ENCODE data around the gene ARFGAP1. TPM values are rescaled to one million over a fixed set of nuclear protein-coding genes. Genes with fewer than 3 reads are reported as not detected.
"Not testable (repeated sequence)": the region's sequence is repeated elsewhere in the genome, so short reads cannot be mapped to it uniquely, and the experiment has no call there.

The ARFGAP1 gene
- total RNA-seq, 2 experiments from 2014 or later, result 80.1 to 82.0 TPM

DNA sequence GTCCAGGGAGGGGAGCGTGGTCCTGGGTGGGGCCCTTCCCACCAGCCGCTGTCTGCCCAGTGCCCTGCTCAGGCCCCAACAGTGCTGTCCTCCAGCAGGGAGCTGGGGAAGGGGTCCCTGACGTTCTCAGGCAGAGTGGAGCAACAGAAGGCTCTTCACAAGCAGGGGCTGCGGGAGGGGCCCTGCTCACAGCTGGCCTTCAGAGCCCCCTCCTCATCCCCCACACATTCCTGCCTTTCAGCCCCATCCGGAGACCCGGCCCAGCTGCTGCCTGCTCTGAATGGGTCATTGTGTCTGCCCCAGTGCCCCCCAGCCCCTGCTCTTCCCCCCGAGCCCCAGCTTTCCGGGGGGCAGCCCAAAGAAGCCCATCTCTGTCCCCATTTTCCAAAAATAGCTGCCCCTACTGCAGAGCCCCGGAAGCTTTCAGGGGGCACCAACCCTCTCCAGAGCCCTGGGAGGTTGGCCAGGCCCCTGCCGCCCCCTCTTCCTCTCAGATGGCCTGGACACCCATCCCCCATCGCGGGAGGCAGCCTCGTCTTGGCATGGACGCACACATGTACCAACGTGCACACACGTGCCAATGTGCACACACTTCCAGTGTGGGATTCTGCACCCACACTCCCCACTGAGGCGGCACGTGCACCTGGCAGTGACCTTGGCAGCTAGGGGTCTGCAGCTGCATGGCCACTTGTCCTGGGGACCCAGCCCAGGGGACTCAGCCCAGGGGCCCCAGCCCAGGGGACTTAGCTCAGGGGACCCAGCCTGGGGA, 24.1 kb downstream of the ARFGAP1 start:
- CTCF ChIA-PET, result no interaction called here
- Mint-ChIP-seq H3K4me1 (peaks cover 8% of the 10 kb centered on the region), H3K9me3 (peaks cover 2% of the 10 kb centered on the region), H3K27me3 (peaks cover 13% of the 10 kb centered on the region), H3K4me3 (no peak overlapping the region), H3K36me3 (ENCODE audit: low read depth) (no peaks in the 10 kb centered on the region), H3K27ac (no peak overlapping the region)
- POLR2A ChIA-PET, result interaction anchor here (0.6 kb wide), 1 partner anchor 303 kb away, joined by 3 read pairs; no protein-coding TSS in a partner anchor
- no peak for DNase-seq

DNA sequence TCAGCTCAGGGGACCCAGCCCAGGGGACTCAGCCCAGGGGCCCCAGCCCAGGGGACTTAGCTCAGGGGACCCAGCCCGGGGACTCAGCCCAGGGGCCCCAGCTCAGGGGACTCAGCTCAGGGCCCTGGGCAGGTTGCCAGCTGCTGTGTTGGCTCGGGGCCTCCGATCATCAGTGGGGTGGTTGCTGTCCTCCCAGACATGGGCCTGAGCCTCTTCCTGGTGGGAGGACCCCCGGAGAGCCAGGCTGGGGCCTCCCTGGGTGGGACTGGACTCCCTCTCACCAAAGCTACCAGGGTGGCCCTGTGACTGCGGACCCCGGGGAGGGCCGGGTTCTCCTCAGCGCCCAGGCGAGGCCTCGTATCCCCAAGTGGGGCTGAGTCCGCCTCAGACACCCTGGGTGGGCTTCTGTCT, 24.8 kb downstream of the ARFGAP1 start:
- peaks cover 8% of the 10 kb centered on the region for H3K4me1 Mint-ChIP-seq
- peaks cover 13% of the 10 kb centered on the region for H3K27me3 Mint-ChIP-seq
- ChIA-PET CTCF (no interaction called here), POLR2A (interaction anchor here (0.6 kb wide), 1 partner anchor 302 kb away, joined by 3 read pairs; no protein-coding TSS in a partner anchor)
- H3K27ac Mint-ChIP-seq, result no peak overlapping the region
- H3K4me3 Mint-ChIP-seq, result no peak overlapping the region
- DNase-seq, result no peak
- H3K36me3 Mint-ChIP-seq (ENCODE audit: low read depth), result no peaks in the 10 kb centered on the region
- H3K9me3 Mint-ChIP-seq, result peaks cover 2% of the 10 kb centered on the region

DNA sequence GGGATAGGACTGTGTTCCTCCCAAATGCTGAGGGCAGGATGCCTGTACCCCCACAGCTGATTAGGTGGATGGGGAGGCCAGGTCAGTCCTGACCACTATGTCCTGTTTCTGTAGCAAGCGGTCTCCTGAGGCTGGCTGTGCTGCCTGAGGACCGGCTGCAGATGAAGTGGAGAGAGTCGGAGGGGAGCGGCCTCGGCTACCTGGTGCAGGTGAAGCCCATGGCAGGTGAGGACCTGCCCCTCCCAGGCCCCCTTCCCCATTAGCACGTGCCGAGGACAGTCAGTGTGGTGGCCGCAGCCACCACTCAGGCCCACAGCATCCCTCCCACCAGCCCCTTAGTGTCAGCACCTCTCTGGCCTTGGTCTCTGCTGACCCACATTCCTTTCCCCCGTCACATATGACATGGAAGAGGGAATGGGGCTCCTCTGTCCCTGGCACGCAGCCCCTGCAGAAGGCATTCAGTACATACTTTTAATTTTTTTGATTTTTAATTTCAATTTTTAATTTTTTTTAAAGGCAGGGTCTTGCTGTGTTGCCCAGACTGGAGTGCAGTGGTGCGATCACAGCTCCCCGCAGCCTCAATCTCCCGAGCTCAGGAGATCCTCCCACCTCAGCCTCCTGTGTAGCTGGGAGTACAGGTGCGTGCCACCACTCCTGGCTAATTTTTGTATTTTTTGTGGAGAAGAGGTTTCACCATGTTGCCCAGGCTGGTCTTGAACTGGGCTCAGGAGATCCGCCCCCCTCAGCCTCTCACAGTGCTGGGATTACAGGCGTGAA, 25.4 kb downstream of the ARFGAP1 start:
- ChIA-PET CTCF (no interaction called here), POLR2A (no interaction called here)
- no peak for DNase-seq
- Mint-ChIP-seq H3K27me3 (peaks cover 16% of the 10 kb centered on the region), H3K36me3 (ENCODE audit: low read depth) (no peaks in the 10 kb centered on the region), H3K4me3 (no peak overlapping the region), H3K27ac (no peak overlapping the region), H3K9me3 (peaks cover 2% of the 10 kb centered on the region), H3K4me1 (peaks cover 8% of the 10 kb centered on the region)

DNA sequence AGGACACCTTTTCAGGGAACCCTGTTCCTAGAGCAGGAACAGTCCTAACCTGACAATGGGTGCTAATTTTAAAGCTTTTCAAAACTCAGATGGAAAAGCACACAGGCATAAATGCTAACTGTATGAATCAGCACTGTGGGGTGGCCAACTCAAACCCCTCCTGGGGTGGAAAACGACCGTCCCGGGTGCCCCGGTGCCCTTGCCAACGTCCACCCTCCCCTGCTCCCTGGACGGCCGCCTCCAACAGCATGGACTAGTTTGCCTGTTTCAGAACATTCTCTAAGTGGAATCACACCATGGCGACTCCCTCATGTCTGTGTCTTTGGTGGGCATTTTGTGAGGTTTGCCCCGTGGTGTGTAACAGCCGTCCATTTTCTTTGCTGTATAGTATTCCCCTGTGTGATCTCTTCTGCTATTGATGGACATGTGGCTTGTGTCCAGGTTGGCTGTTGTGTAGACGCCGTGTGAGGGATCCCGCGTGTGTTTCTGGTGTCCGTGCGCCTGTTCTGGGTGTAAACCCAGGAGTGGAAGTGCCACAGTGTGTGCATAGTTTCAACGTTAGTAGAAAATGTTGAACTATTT, 26.2 kb downstream of the ARFGAP1 start:
- ChIA-PET POLR2A (no interaction called here), CTCF (no interaction called here)
- no peak for DNase-seq
- H3K4me1 Mint-ChIP-seq, result peaks cover 8% of the 10 kb centered on the region
- no peaks in the 10 kb centered on the region for H3K36me3 Mint-ChIP-seq (ENCODE audit: low read depth)
- H3K27ac Mint-ChIP-seq, result no peak overlapping the region
- H3K27me3 Mint-ChIP-seq, result peaks cover 16% of the 10 kb centered on the region
- no peak overlapping the region for H3K4me3 Mint-ChIP-seq
- peaks cover 2% of the 10 kb centered on the region for H3K9me3 Mint-ChIP-seq

DNA sequence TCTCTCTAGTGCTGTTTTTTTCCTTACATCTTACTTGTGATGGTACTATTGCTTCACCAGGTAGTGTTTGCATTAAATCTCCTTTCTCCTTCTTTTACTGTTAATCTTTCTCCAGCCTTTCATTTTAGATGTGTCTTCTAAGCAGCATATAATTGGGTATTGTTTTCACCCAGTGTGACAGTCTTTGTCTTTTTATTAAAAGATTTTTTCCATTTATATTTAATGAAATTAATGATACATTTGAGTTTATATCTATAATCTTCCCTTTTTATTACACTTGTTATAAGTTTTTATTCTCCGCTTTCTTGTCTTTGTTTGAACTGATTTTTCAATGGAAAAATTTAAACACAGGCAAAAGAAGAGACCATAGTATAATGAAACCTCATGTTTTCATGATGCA, 29.1 kb downstream of the ARFGAP1 start:
- CTCF ChIA-PET, result no interaction called here
- Mint-ChIP-seq H3K27ac (no peak overlapping the region), H3K4me3 (no peak overlapping the region)

DNA sequence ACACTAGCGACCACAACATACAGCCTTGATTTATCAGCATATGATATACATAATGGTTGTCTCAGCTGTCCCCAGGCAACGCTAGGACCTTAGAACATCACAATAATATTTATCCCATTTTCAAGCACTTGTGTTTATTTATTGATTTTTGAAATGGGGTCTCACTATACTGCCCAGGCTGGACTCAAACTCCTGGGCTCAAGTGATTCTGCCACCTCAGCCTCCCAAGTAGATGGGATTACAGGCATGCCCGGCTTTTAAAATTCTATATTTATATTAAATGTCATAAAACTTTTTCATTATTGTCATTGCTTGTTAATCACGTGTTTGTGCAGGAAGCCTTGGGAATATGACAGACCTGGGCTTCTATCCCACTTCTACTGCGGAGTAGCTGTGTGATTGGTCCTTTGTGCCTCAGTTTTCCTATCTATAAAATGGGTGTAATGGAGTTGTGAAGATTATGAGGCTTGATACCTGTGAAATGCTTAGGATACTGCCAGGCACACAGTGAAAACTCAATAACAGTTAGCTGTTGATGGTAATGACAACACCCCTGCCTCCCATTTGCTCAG, 30.6 kb downstream of the ARFGAP1 start:
- Mint-ChIP-seq H3K9me3 (peaks cover 4% of the 10 kb centered on the region), H3K4me3 (no peak overlapping the region), H3K27ac (no peak overlapping the region), H3K36me3 (ENCODE audit: low read depth) (no peaks in the 10 kb centered on the region), H3K4me1 (no peaks in the 10 kb centered on the region), H3K27me3 (peaks cover 10% of the 10 kb centered on the region)
- ChIA-PET CTCF (no interaction called here), POLR2A (no interaction called here)
- DNase-seq, result no peak

More for the DNA sequence above, 29.1 kb downstream of the ARFGAP1 start:
- no peak for DNase-seq
- peaks cover 4% of the 10 kb centered on the region for H3K9me3 Mint-ChIP-seq
- POLR2A ChIA-PET, result no interaction called here
- H3K4me1 Mint-ChIP-seq, result no peaks in the 10 kb centered on the region
- no peaks in the 10 kb centered on the region for H3K36me3 Mint-ChIP-seq (ENCODE audit: low read depth)
- H3K27me3 Mint-ChIP-seq, result peaks cover 10% of the 10 kb centered on the region

DNA sequence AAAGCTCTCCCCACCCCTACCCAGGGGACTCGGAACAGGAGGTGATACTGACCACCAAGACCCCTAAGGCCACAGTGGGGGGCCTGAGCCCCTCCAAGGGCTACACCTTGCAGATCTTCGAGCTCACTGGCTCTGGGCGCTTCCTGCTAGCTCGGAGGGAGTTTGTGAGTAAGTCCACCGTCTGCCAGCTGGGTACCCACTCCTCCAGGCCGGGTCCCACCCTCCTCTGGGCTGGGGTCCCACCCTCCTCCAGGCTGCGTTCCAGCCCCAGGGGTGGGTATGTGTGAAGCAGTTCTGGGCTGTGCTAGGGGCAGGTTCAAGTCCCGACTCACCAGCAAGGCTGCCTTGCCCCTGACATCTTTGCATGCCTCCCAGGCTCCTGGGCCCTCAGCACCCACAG, 32.8 kb downstream of the ARFGAP1 start:
- Mint-ChIP-seq H3K27ac (no peak overlapping the region), H3K36me3 (ENCODE audit: low read depth) (no peaks in the 10 kb centered on the region), H3K4me1 (no peaks in the 10 kb centered on the region), H3K27me3 (peaks cover 10% of the 10 kb centered on the region), H3K9me3 (peaks cover 4% of the 10 kb centered on the region), H3K4me3 (no peak overlapping the region)
- POLR2A ChIA-PET, result no interaction called here
- CTCF ChIA-PET, result no interaction called here
- no peak for DNase-seq

DNA sequence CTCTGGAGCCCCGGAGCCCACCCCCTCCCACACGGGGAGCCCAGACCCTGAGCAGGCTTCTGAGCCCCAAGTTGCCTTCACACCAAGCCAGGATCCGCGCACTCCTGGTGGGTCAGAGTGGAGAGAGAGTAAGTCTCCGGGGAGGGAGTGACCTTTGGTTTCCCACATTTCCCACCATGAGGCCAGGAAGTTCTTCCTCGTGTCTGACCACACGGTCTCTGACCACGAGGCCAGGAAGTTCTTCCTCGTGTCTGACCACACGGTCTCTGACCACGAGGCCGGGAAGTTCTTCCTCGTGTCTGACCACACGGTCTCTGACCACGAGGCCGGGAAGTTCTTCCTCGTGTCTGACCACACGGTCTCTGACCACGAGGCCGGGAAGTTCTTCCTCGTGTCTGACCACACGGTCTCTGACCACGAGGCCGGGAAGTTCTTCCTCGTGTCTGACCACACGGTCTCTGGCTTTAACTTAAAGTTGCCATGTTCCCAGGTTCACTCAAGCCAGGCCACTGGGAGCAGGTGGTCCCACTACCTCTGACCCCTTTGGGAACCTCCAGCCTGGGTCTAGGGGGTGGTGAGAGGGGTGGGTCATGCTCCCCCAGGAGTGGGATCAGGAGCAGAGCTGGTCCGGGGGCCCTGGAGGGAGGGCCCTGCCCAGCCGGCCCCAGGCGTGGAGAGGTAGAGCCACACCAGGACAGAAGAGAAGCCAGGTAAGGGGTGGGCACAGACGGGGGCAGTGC, 33.5 kb downstream of the ARFGAP1 start:
- H3K27me3 Mint-ChIP-seq; H3K9me3 Mint-ChIP-seq; H3K4me1 Mint-ChIP-seq; DNase-seq; H3K36me3 Mint-ChIP-seq (ENCODE audit: low read depth); H3K4me3 Mint-ChIP-seq; CTCF ChIA-PET; H3K27ac Mint-ChIP-seq; POLR2A ChIA-PET: not testable (repeated sequence)

DNA sequence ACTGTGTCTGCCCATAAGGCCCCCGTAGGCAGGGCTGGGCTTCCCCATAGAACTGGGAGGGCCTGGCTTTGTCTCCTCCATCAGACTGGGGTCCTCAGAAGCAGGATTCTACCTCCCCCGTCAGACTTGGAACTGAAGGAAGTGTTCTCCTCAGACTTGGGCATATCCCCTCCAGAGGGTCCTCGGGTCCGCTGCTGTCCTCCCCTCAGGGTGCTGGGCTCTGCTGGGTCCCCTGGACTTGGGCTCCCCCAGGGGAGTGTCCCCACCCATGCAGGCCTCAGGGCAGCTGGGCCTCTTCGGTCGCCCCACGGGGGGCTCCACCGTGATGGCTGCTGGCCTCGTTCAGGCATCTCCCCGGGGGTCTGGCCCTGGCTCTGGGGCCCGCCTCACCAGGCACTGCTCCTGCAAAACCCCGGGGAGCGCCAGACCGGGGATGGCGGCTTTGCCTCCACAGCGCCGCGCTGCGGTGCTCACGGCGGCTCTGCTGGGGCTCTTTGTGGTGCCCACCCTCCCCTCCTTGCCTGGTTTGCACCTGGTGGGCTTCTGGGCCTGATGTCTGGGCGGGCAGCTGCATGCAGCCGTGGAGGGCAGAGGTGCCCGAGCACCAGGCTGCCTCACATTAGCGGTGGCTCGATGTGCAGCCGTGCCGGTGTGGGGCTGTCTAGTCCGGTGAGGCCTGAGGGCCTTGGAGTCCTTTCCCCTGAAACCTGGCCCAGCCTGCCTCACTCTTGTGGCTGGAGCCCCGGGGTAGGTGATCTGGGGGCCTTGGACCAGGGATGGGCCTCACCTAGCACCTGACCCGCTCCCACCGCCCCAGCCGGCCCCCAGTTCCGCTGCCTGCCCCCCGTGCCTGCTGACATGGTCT, 34.3 kb downstream of the ARFGAP1 start:
- Mint-ChIP-seq H3K9me3 (peaks cover 2% of the 10 kb centered on the region), H3K4me1 (no peaks in the 10 kb centered on the region), H3K4me3 (no peak overlapping the region), H3K27ac (no peak overlapping the region), H3K27me3 (peaks cover 3% of the 10 kb centered on the region), H3K36me3 (ENCODE audit: low read depth) (no peaks in the 10 kb centered on the region)
- ChIA-PET CTCF (no interaction called here), POLR2A (no interaction called here)
- no peak for DNase-seq

DNA sequence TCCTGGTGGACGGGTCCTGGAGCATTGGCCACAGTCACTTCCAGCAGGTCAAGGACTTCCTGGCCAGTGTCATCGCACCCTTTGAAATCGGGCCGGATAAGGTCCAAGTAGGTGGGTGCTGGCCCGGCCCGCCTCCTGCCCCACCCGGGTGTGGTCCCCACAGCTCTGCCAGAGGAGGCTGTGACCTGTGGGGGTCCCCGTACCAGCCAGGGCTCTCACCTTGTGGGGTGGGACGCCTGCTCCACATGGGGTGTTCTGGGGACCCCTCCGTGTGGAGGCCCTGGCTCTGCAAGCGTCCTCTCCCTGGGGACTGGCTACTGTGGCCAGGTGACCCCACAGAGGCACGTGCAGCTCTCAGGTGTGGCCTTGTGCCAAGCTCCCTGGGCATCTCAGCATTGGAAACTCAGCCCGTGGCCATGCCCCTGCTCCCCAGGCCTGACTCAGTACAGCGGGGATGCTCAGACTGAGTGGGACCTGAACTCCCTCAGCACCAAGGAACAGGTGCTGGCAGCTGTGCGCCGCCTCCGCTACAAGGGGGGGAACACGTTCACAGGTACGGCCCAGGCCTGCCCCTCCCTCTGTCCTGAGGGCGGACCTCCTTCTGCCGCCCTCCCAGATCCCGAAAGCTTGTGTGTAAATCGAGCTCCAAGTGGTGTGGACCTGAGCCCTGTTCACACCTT, 35.1 kb downstream of the ARFGAP1 start:
- H3K9me3 Mint-ChIP-seq, result peaks cover 2% of the 10 kb centered on the region
- ChIA-PET CTCF (no interaction called here), POLR2A (no interaction called here)
- DNase-seq, result no peak
- H3K4me1 Mint-ChIP-seq, result no peaks in the 10 kb centered on the region
- H3K27ac Mint-ChIP-seq, result no peak overlapping the region
- H3K4me3 Mint-ChIP-seq, result no peak overlapping the region
- peaks cover 1% of the 10 kb centered on the region for H3K27me3 Mint-ChIP-seq
- no peaks in the 10 kb centered on the region for H3K36me3 Mint-ChIP-seq (ENCODE audit: low read depth)

DNA sequence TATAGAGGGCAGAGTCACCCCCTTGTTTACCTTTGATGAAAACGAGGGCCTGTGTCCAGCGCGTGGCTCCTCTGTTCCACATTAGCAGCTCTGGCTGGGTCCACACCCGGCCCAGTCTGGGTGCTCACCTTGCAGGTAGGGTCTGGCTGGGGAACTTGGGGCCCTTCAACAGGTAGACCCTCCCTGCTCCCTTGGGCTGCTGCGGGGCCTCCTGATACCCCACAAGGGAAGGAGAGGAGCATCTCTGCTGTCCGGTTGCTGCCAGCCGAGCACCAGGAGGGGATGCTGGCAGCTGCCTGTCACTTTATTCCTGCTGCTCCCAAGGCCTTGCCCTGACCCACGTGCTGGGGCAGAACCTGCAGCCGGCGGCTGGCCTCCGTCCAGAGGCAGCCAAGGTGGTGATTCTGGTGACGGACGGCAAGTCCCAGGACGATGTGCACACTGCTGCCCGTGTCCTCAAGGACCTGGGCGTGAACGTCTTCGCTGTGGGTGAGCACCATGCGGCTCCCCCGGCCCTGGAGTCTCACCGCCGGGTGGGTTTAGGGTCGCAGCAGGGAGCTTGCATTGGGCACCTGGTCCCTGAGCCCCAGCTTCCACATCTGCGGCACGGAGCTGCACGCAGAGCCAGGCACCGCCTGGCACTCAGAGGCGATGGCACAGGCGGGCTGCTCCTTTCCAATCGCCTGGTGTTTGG, 35.8 kb downstream of the ARFGAP1 start:
- DNase-seq, result no peak
- Mint-ChIP-seq H3K4me3 (no peak overlapping the region), H3K9me3 (peaks cover 2% of the 10 kb centered on the region), H3K27me3 (no peaks in the 10 kb centered on the region), H3K36me3 (ENCODE audit: low read depth) (no peaks in the 10 kb centered on the region), H3K4me1 (no peaks in the 10 kb centered on the region), H3K27ac (no peak overlapping the region)
- ChIA-PET CTCF (interaction anchor here (3.1 kb wide), 1 partner anchor 73 kb away, joined by 16 read pairs; no protein-coding TSS in a partner anchor), POLR2A (no interaction called here)

Data from activated CD4-positive, alpha-beta memory T cell treated with anti-CD3 and anti-CD28 coated beads, Interleukin-2, amount 10 ng/mL, durations not matched to agents 7 days and 5 days (primary cell).